GM18861 (cell line): ENCODE results near the gene OCEL1.
"Not testable (repeated sequence)": the region's sequence is repeated elsewhere in the genome, so short reads cannot be mapped to it uniquely, and the experiment has no call there.

Experiments
- ATAC-seq: cut with Tn5 transposase; IDR thresholded peaks from one replicate; pipeline ENCODE4 v1.9.1; 2021; ENCODE audit not compliant: unreplicated experiment

OCEL1 gene

DNA sequence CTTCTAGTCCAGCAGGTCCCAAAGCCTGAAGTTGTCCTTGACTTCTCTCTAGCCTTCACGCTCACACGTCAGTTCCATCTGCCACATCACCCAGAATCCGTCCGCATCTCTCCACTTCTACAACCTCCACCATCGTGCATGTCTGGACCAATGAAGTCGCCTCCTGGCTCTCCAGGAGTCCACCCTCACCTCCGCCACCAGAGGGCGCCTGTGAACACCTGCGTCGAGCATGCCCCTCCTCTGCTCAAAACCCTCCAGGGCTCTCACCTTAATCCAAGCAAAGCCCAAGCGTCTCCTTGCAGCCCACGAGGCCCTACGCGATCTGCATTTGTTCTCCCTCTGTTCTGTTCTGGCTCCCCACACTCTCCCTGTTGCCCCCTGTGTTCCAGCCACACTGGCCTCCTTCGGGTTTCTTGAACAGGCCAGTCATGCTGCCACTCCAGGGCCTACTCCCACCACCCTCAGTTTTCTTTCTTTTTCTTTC lies 34.9 kb downstream of the OCEL1 start:
- ATAC-seq, result peak; percentile 65

DNA sequence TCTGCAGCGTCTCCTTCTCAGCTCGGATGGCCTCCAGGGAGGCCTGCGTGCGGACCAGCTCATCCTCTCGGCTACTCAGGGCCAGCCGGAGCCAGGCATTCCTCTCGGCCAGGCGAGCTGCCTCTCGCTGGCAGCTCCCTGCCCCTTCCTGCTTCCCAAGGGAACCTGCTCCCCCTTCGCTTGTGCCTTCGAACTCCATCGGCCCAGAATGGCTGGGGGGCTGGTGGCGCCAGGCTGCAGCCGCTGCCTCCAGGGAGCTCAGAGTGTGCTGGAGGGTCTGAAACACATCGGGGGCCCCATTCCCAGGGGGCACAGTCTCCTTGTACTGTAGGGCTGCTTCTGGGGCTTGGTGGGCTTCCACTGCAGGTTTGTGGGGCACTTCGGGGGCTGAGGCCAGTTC lies 36.5 kb downstream of the OCEL1 start:
- ATAC-seq, result no peak

DNA sequence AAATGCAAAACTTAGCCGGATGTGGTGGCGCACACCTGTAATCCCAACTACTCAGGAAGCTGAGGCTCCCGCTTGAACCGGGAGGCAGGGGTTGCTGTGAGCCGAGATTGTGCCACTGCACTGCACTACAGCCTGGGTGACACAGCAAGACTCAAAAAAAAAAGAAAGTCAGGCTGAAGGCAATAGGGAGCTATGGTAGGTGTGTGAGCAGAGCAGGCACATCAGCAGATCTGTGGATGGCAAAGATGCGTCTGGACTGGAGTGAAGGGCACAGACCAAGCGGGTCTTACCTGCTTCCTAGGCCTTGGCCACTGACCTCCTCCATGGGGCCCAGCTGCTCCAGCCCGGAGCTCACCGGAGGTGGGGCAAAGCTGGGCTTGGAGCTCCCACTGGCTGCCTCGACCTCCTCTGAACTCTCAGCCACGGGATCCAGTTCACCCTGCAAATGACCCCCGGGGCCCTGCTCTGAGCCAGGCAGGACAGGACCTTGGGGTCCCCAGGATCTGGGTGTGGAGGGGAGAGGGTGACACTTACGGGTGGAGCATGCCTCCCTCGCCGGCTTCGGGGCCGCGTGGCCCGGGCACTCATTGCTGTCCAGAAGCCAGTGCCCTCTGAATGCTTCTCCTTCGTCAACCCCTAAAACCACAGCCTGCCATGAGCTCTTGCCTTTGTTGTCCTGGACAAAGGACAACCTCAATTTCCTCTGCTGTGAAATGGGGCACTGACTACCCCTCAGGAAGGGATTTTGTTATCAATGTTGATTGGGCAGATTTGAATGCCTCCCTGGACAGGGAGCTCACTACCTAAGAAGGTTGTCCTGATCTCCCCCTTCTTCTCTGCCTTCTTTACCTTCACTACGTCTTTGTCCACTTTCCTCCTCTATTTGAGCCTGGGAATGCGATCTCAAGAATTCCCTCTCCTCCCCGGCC lies 38.0 kb downstream of the OCEL1 start:
- ATAC-seq, result no peak

DNA sequence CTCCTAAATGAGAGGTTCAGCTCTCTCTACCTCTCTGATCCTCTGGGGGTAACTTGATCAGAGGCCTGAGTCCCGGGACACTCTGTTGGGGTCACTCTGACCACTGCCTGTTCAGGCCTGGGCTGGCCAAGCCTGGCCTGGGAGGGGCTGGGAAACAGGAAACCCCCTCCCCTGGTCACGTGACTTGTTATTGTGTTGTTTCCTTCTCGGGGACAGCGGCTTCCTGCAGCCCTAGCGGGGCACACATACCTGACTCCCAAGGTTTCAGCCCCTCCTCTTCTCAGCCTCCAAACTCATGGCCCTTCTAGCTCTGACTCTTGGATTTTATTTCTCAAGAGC lies 38.6 kb downstream of the OCEL1 start, which contains the start of gene USHBP1:
Gene USHBP1 (minus strand): TSS at position 105 of the 339 bp plus-strand sequence. CDS start 446 bp downstream, outside the sequence.
- no peak for ATAC-seq

DNA sequence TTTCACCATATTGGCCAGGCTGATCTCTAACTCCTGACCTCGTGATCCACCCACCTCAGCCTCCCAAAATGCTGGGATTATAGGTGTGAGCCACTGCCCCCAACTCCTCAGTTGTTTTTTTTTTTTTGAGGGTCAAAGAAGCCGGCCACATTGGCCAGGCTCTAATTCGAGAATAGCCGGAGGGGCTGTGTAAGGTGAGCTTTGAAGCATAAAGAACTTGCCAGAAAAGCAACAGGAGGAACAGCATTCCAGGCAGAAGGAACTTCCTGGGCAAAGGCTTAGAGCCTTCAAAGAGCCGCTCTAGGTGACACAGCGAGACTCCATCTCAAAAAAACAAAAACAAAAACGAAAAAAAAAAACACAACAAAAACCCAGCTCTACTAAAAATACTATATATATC lies 40.0 kb downstream of the OCEL1 start:
- no peak for ATAC-seq

DNA sequence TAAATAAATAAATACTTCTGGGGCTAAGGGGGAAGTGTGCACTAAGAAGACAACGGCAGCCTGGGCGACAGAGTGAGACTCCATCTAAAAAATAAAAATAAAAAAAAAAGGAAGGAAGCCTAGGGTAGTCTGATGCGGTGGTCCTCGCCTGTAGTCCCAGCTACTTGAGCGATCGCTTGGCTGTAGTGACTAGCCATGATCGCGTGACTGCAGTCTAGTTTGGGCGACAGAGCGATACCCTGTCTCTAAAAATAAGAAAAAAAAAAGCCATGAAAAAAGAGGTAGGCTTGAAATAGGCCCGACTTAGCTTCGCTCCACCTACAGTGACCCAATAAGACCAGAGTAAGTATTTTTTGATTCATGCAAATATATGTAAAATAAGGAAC lies 40.6 kb downstream of the OCEL1 start:
- ATAC-seq, result no peak

DNA sequence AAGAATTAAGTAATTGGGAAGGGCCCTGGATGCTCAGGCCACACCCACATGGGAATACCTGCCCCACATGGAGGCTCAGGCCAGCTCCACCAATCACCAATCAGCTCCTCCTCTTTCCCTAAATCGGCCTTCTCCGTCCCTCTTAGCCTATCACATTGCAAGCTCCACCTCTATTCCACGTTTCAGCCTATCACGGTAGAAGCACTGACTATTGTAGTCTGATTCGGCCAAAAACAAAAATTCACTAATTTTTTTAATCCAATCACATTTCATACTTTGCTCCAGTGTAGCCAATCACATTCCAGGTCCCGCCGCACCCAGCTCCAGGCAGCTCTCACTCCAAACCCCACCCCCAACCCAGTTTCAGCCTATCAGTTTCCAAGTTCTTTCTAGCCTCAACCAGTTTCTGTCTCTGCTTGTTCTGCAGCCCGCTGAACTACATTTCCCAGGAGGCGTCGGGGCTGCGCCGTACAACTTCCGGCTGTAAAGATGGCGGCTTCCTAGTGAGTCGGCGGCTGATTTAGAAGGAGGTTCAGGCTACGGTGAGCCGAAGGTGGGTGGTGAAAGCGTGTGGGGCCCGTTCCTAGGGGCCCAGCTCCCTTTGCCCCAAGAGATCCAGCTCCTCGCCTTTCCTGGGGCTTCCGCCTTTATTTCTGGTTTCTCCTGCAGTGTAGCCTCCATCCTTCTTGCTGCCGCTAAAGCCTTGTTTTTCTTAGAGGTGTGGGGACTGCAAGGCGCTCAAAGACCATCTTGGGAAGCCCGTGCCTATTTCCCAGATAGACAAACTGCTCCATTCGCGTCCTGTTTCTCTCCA lies 41.2 kb downstream of the OCEL1 start, which contains the start of gene BABAM1:
Gene BABAM1 (plus strand): TSS at position 469 of the 814 bp plus-strand sequence. CDS start 1,364 bp downstream, outside the sequence.
- ATAC-seq, result peak; percentile 87

DNA sequence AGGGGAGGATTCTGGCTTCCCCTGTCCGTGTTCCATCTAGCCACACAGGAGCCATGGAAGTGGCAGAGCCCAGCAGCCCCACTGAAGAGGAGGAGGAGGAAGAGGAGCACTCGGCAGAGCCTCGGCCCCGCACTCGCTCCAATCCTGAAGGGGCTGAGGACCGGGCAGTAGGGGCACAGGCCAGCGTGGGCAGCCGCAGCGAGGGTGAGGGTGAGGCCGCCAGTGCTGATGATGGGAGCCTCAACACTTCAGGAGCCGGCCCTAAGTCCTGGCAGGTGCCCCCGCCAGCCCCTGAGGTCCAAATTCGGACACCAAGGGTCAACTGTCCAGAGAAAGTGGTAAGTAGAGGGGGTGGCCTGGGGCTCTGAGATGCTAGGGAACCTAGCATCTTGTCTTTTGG lies 42.7 kb downstream of the OCEL1 start:
- no peak for ATAC-seq

DNA sequence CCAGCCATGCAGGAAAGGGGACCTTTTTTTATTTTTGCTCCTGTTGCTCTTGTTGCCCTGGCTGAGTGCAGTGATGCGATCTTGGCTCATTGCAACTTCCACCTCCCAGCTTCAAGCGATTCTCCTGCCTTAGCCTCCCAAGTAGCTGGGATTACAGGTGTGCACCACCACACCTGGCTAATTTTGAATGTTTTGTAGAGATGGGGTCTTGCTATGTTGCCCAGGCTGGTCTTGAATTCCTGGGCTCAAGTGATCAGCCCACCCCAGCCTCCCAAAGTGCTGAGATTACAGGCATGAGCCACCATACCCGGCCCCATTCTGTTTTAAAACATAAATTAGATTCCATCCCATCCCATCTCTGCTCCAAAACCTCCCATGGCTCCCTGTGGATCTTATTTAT lies 48.9 kb downstream of the OCEL1 start:
- ATAC-seq, result not testable (repeated sequence)

DNA sequence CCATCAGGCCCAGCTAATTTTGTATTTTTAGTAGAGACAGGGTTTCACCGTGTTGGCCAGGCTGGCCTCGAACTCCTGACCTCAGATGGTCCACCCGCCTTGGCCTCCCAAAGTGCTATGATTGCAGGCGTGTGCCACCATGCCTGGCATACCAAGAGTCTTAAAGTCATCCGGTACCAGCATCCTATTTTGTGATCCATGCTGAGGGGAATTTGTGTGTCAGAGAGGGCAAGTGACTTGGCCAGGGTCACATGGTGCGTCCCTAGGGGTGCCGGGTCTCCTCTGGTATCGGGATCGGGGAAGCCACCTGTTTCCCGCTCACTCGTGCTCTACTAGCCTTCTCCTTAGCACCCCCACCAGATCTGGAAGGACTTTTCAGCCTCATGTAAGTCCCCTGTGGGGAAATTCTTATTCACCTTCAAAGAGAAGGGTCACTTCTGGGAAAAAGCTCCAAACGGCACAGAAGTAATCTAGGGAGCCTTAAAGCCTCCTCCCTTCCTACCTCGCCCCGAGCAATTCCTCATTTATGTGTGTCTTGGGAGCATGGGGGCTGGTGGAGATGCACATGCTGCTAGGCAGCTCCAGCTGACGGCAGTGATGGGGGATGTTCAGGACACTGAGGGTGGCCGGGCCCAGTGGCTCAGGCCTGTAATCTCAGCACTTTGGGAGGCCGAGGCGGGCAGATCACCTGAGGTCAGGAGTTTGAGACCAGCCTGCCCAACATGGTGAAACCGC lies 49.6 kb downstream of the OCEL1 start:
- ATAC-seq, result no peak
